Measurements from ENCODE around the gene PHLDB2.

Gene PHLDB2

GRCh38 chr3:111926266-111926676 lies 67.2 kb downstream of the PHLDB2 start:
- no peak for DNase-seq (ENCODE audit: low read depth)
- H3K4me3 ChIP-seq (ENCODE audit: low read depth, low read length) = no peak overlapping the region
- TF ChIP-seq MAX (IDR thresholded peaks at IDR 0.05; ENCODE audit: low read depth, low read length) (no peak), POLR2A (IDR thresholded peaks at IDR 0.05; ENCODE audit: extremely low read depth, insufficient read length) (no peak), MYC (IDR thresholded peaks at IDR 0.05; ENCODE audit: low read depth, low read length) (no peak)
- TF ChIP-seq, protein P1, sequence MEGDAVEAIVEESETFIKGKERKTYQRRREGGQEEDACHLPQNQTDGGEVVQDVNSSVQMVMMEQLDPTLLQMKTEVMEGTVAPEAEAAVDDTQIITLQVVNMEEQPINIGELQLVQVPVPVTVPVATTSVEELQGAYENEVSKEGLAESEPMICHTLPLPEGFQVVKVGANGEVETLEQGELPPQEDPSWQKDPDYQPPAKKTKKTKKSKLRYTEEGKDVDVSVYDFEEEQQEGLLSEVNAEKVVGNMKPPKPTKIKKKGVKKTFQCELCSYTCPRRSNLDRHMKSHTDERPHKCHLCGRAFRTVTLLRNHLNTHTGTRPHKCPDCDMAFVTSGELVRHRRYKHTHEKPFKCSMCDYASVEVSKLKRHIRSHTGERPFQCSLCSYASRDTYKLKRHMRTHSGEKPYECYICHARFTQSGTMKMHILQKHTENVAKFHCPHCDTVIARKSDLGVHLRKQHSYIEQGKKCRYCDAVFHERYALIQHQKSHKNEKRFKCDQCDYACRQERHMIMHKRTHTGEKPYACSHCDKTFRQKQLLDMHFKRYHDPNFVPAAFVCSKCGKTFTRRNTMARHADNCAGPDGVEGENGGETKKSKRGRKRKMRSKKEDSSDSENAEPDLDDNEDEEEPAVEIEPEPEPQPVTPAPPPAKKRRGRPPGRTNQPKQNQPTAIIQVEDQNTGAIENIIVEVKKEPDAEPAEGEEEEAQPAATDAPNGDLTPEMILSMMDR (IDR thresholded peaks at IDR 0.05; ENCODE audit: low read depth, low read length) = no peak

DNA sequence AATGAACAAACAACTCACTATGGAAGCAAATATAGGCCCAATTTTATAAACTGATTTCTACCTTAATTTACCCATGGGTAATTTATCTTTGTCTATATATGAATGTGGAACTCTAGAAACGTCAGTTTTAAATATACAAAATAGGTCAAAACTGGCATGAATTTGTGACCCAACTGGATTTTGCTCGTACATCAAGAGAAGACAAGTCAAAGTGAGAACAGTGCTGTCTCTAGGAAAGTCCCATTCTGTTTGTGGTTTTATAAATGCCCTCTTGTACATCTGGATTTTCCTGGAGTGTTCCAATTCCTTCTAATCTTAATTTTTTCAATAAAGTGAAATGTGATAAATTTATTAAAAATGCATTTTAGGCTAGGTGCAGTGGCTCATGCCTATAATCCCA lies 69.5 kb downstream of the PHLDB2 start:
- DNase-seq (ENCODE audit: low read depth) = no peak
- no peak for TF ChIP-seq MAX (IDR thresholded peaks at IDR 0.05; ENCODE audit: low read depth, low read length)
- TF ChIP-seq, protein P1 (IDR thresholded peaks at IDR 0.05; ENCODE audit: low read depth, low read length) = no peak
- TF ChIP-seq POLR2A (IDR thresholded peaks at IDR 0.05; ENCODE audit: extremely low read depth, insufficient read length) = no peak
- no peak for TF ChIP-seq MYC (IDR thresholded peaks at IDR 0.05; ENCODE audit: low read depth, low read length)
- no peak overlapping the region for H3K4me3 ChIP-seq (ENCODE audit: low read depth, low read length)

DNA sequence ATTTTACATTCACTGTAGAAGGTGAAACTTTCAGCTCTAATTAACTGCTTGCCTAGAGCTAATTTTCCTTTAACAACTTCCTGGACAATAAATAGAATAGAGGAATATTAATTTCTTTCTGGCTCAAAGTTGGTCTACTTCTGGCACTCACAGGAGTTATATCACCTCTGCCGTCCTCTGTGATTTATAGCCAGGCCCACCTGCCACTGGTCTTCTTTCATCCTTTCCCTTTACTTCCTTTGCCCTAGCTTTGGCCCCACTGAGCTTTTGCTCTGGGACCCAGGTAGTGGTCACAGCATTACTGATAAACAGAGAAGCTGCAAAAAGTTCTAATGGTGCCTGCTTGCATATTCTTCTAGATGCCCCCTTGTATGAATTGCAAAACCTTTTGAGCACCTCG lies 70.4 kb downstream of the PHLDB2 start:
- H3K4me3 ChIP-seq (ENCODE audit: low read depth, low read length) = no peak overlapping the region
- TF ChIP-seq MYC (IDR thresholded peaks at IDR 0.05; ENCODE audit: low read depth, low read length) (no peak), POLR2A (IDR thresholded peaks at IDR 0.05; ENCODE audit: extremely low read depth, insufficient read length) (no peak), MAX (IDR thresholded peaks at IDR 0.05; ENCODE audit: low read depth, low read length) (no peak)
- TF ChIP-seq, protein P1 (IDR thresholded peaks at IDR 0.05; ENCODE audit: low read depth, low read length) = no peak
- DNase-seq (ENCODE audit: low read depth) = no peak

DNA sequence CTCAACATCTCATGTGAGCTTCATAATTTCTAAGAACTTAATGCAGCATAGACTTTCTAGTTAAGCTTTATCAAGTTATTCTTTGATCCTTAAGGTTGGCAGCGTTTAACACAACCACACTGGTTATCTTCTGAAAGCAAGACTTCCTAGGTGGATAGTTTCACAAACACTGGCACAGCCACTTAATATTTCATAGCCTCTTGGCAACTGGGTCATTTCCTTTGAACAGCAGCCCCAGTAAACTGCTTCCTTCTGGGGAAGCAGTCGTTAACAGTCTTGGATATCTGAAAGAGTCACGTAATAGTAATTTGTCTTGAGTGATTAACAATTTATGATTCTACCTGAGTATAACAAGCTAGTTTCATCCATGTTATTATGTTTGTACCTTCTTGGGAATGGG lies 73.9 kb downstream of the PHLDB2 start:
- TF ChIP-seq, protein P1 (IDR thresholded peaks at IDR 0.05; ENCODE audit: low read depth, low read length) = no peak
- TF ChIP-seq MYC (IDR thresholded peaks at IDR 0.05; ENCODE audit: low read depth, low read length) (no peak), MAX (IDR thresholded peaks at IDR 0.05; ENCODE audit: low read depth, low read length) (no peak), POLR2A (IDR thresholded peaks at IDR 0.05; ENCODE audit: extremely low read depth, insufficient read length) (no peak)
- no peak overlapping the region for H3K4me3 ChIP-seq (ENCODE audit: low read depth, low read length)
- no peak for DNase-seq (ENCODE audit: low read depth)

GRCh38 chr3:111936191-111936841 lies 77.3 kb downstream of the PHLDB2 start:
- no peak overlapping the region for H3K4me3 ChIP-seq (ENCODE audit: low read depth, low read length)
- TF ChIP-seq MAX (IDR thresholded peaks at IDR 0.05; ENCODE audit: low read depth, low read length) = no peak
- TF ChIP-seq POLR2A (IDR thresholded peaks at IDR 0.05; ENCODE audit: extremely low read depth, insufficient read length) = no peak
- TF ChIP-seq, protein P1 (IDR thresholded peaks at IDR 0.05; ENCODE audit: low read depth, low read length) = no peak
- TF ChIP-seq MYC (IDR thresholded peaks at IDR 0.05; ENCODE audit: low read depth, low read length) = no peak
- no peak for DNase-seq (ENCODE audit: low read depth)

Data from NB4 (cell line).